ENCODE results near the gene ZNF567. TPM values are rescaled to one million over a fixed set of nuclear protein-coding genes. Genes with fewer than 3 reads are reported as not detected.

Gene ZNF567
- total RNA-seq: 21.3 TPM

GRCh38 chr19:36687214-36688056 lies at the start of gene ZNF567:
ZNF567 (plus strand) TSS chr19:36687612; CDS start chr19:36694868, 7,256 bp downstream.

Other genes with a start within 250 kb of the ZNF567 start
- gene ZNF566, start 198.1 kb upstream of the ZNF567 start, total RNA-seq: 61.3 TPM
- 48.8 TPM for gene ZNF260, start 159.3 kb upstream of the ZNF567 start, total RNA-seq
- 58.8 TPM for gene ZNF529, start 114.3 kb upstream of the ZNF567 start, total RNA-seq
- gene ZNF382, start 82.3 kb upstream of the ZNF567 start, total RNA-seq: 202 TPM
- 44.8 TPM for gene ZNF461, start 20.8 kb upstream of the ZNF567 start, total RNA-seq
- 8.8 TPM for gene ZNF850, start 85.2 kb downstream of the ZNF567 start, total RNA-seq
- 25.0 TPM for gene ZNF790, start 150.8 kb downstream of the ZNF567 start, total RNA-seq
- 34.4 TPM for gene ZNF345, start 163.3 kb downstream of the ZNF567 start, total RNA-seq
- gene ZNF829, start 228.7 kb downstream of the ZNF567 start, total RNA-seq: 9.1 TPM
- 44.4 TPM for gene ZNF568, start 228.7 kb downstream of the ZNF567 start, total RNA-seq

Measured in parietal lobe (tissue), 1 donor.